Osteoblast (primary cell): ENCODE results near the gene SYAP1. TPM values are rescaled to one million over a fixed set of nuclear protein-coding genes. Genes with fewer than 3 reads are reported as not detected.

Experiments
- DNase-seq: peaks from one replicate; pipeline ENCODE4 v3.0.0; 2011; ENCODE audit warnings: low spot score, mixed read lengths; ENCODE audit not compliant: insufficient read length; ENCODE audit errors: missing footprints
- H2AFZ ChIP-seq: 2 replicates; pipeline ENCODE4 v1.6.0; 2011; ENCODE audit warnings: mild to moderate bottlenecking, low read length
- H3K27ac ChIP-seq: 2 replicates; pipeline ENCODE4 v1.5.1; 2011; ENCODE audit warnings: mild to moderate bottlenecking, low read depth, low read length, moderate library complexity
- H3K27me3 ChIP-seq: 2 replicates; pipeline ENCODE4 v1.6.0; 2012; ENCODE audit warnings: mild to moderate bottlenecking, control low read depth, inconsistent platforms, low read length, moderate library complexity; ENCODE audit not compliant: insufficient read depth
- H3K36me3 ChIP-seq: 2 replicates; pipeline ENCODE4 v1.5.1; 2011; ENCODE audit warnings: mild to moderate bottlenecking, low read length, control low read depth, moderate library complexity; ENCODE audit not compliant: insufficient read depth
- H3K4me1 ChIP-seq: 2 replicates; pipeline ENCODE4 v1.5.1; 2011; ENCODE audit warnings: mild to moderate bottlenecking, low read length, control low read depth, moderate library complexity; ENCODE audit not compliant: insufficient read depth
- H3K4me2 ChIP-seq: 2 replicates; pipeline ENCODE4 v1.6.0; 2011; ENCODE audit warnings: mild to moderate bottlenecking, low read length; ENCODE audit not compliant: insufficient read depth
- H3K4me3 ChIP-seq: fragments of 200-600 bp; sonication (generic); 3 replicates; pipeline ENCODE4 v1.5.1; 2012; ENCODE audit warnings: mild to moderate bottlenecking, low read length, inconsistent platforms; ENCODE audit not compliant: insufficient read depth
- H3K79me2 ChIP-seq: 2 replicates; pipeline ENCODE4 v1.6.0; 2012; ENCODE audit warnings: mild to moderate bottlenecking, low read length, control low read depth, inconsistent platforms; ENCODE audit not compliant: insufficient read depth
- H3K9me3 ChIP-seq: 2 replicates; pipeline ENCODE4 v1.5.1; 2011; ENCODE audit warnings: low read depth, low read length, control low read depth
- H4K20me1 ChIP-seq: 2 replicates; pipeline ENCODE4 v1.6.0; 2012; ENCODE audit warnings: mild to moderate bottlenecking, low read length, control low read depth; ENCODE audit not compliant: insufficient read depth
- small RNA-seq: library from RNA; depleted of rRNA; stranded (forward); fragments of <200 nt; gene quantifications from one replicate; pipeline ENCODE3, GENCODE V24; 2012
- total RNA-seq: library from RNA; depleted of rRNA; stranded (reverse); fragments of >200 nt; gene quantifications from 2 replicates; pipeline ENCODE4 v1.2.3, GENCODE V29; 2012
- TF ChIP-seq, protein P1 (sequence below): IDR thresholded peaks from 2 replicates; pipeline ENCODE4 v1.5.1; 2011; ENCODE audit warnings: mild to moderate bottlenecking, low read depth, low read length, moderate library complexity; ENCODE audit errors: extremely low read depth

The SYAP1 gene
- total RNA-seq, 1 donor: 25.7 TPM

DNA sequence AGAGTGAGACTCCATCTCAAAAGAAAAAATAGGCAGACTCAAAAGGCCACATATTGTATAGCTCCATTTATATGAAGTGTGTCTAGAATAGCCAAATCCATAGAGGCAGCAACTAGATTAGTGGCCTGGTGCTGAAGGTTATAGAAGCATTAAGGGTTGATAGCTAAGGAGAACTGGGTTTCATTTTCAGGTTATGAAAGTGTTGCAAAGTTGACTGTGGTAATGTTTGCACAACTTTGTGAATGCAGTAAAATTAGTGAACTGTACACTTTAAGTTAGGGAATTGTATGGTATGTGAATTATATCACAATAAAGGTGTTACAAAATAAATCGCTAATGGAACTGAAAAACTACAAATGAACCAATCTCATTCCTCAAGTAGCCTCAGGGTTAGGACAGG lies 95.2 kb downstream of the SYAP1 start:
- H3K36me3 ChIP-seq: peaks cover 9% of the 10 kb centered on the region
- peaks cover 17% of the 10 kb centered on the region for H3K79me2 ChIP-seq
- no peak overlapping the region for H2AFZ ChIP-seq
- H3K27ac ChIP-seq: no peak overlapping the region
- no peaks in the 10 kb centered on the region for H4K20me1 ChIP-seq
- H3K4me1 ChIP-seq: no peaks in the 10 kb centered on the region
- H3K4me3 ChIP-seq: no peak overlapping the region
- no peaks in the 10 kb centered on the region for H3K27me3 ChIP-seq
- H3K9me3 ChIP-seq: no peaks in the 10 kb centered on the region
- TF ChIP-seq, protein P1, sequence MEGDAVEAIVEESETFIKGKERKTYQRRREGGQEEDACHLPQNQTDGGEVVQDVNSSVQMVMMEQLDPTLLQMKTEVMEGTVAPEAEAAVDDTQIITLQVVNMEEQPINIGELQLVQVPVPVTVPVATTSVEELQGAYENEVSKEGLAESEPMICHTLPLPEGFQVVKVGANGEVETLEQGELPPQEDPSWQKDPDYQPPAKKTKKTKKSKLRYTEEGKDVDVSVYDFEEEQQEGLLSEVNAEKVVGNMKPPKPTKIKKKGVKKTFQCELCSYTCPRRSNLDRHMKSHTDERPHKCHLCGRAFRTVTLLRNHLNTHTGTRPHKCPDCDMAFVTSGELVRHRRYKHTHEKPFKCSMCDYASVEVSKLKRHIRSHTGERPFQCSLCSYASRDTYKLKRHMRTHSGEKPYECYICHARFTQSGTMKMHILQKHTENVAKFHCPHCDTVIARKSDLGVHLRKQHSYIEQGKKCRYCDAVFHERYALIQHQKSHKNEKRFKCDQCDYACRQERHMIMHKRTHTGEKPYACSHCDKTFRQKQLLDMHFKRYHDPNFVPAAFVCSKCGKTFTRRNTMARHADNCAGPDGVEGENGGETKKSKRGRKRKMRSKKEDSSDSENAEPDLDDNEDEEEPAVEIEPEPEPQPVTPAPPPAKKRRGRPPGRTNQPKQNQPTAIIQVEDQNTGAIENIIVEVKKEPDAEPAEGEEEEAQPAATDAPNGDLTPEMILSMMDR: no peak
- H3K4me2 ChIP-seq: no peak overlapping the region
- DNase-seq: no peak

Small RNAs within 50 kb of the gene (small RNA-seq; reads per million reads assigned to genes)
- gene RNU7-56P: not detected
- not detected for gene RPL12P49

Other genes with a start within 250 kb of the SYAP1 start
- gene S100G, start 69.5 kb upstream of the SYAP1 start, total RNA-seq: not detected in 2 replicates
- 8.0 and 10.3 TPM in 2 replicates for gene CTPS2, start 6.9 kb upstream of the SYAP1 start, total RNA-seq
- 5.1 and 10.3 TPM in 2 replicates for gene TXLNG, start 66.9 kb downstream of the SYAP1 start, total RNA-seq
- gene RBBP7, start 150.8 kb downstream of the SYAP1 start, total RNA-seq: 69.8 and 87.5 TPM in 2 replicates
- 0.59 and 0.72 TPM in 2 replicates for gene REPS2, start 227.0 kb downstream of the SYAP1 start, total RNA-seq